ENCODE results near the gene RNF224.

- TF ChIP-seq CTCF (IDR thresholded peaks at IDR 0.05; ENCODE audit: low read depth, low read length, missing input control), result no peak
- TF ChIP-seq RXRA (IDR thresholded peaks at IDR 0.05), result no peak
- no peak for TF ChIP-seq GABPA (IDR thresholded peaks at IDR 0.05 in 1 of 2, conservative IDR thresholded peaks at IDR 0.05 in 1 of 2)
- TF ChIP-seq MAX (IDR thresholded peaks at IDR 0.05), result no peak
- TF ChIP-seq, protein P1, sequence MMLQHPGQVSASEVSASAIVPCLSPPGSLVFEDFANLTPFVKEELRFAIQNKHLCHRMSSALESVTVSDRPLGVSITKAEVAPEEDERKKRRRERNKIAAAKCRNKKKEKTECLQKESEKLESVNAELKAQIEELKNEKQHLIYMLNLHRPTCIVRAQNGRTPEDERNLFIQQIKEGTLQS (IDR thresholded peaks at IDR 0.05), result no peak
- TF ChIP-seq EGR1 (IDR thresholded peaks at IDR 0.05; ENCODE audit: low read depth in 2 of 2), result no peak
- TF ChIP-seq HNF4A (conservative IDR thresholded peaks at IDR 0.05), result no peak
- TF ChIP-seq, protein P2, sequence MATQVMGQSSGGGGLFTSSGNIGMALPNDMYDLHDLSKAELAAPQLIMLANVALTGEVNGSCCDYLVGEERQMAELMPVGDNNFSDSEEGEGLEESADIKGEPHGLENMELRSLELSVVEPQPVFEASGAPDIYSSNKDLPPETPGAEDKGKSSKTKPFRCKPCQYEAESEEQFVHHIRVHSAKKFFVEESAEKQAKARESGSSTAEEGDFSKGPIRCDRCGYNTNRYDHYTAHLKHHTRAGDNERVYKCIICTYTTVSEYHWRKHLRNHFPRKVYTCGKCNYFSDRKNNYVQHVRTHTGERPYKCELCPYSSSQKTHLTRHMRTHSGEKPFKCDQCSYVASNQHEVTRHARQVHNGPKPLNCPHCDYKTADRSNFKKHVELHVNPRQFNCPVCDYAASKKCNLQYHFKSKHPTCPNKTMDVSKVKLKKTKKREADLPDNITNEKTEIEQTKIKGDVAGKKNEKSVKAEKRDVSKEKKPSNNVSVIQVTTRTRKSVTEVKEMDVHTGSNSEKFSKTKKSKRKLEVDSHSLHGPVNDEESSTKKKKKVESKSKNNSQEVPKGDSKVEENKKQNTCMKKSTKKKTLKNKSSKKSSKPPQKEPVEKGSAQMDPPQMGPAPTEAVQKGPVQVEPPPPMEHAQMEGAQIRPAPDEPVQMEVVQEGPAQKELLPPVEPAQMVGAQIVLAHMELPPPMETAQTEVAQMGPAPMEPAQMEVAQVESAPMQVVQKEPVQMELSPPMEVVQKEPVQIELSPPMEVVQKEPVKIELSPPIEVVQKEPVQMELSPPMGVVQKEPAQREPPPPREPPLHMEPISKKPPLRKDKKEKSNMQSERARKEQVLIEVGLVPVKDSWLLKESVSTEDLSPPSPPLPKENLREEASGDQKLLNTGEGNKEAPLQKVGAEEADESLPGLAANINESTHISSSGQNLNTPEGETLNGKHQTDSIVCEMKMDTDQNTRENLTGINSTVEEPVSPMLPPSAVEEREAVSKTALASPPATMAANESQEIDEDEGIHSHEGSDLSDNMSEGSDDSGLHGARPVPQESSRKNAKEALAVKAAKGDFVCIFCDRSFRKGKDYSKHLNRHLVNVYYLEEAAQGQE (IDR thresholded peaks at IDR 0.05), result no peak
- no peak for TF ChIP-seq ZBTB33 (IDR thresholded peaks at IDR 0.05)
- no peak for TF ChIP-seq HNF4G (IDR thresholded peaks at IDR 0.05)
- no peak for TF ChIP-seq SP1 (IDR thresholded peaks at IDR 0.05)
- TF ChIP-seq TAF1 (conservative IDR thresholded peaks at IDR 0.05), result no peak
- no peak for TF ChIP-seq RAD21 (IDR thresholded peaks at IDR 0.05)
- TF ChIP-seq FOXA2 (IDR thresholded peaks at IDR 0.05), result no peak
Measured at GRCh38 chr9:137242269-137243203, 15.2 kb downstream of the RNF224 start.
